GM23338 (cell line): ENCODE results near the gene CPLX3. TPM values are rescaled to one million over a fixed set of nuclear protein-coding genes. Genes with fewer than 3 reads are reported as not detected.

Source experiments
- ATAC-seq: fragments of 200-7000 bp; cut with Tn5 transposase; 3 replicates; pipeline ENCODE4 v1.9.1; 2020
- DNase-seq: peaks from one replicate; pipeline ENCODE4 v3.0.0-alpha.2; 2015; ENCODE audit warnings: low spot score
- H2AFZ ChIP-seq: fragments of 200-600 bp; sonication (generic); 2 replicates; pipeline ENCODE4 v1.8.0; 2016; ENCODE audit warnings: antibody characterized with exemption, mild to moderate bottlenecking, moderate library complexity
- H3F3A ChIP-seq: fragments of 200-600 bp; sonication (generic); replicated peaks from 2 replicates; pipeline ENCODE4 v1.8.0; 2017; ENCODE audit warnings: antibody characterized with exemption, mixed run types, low read depth
- H3K27ac ChIP-seq: fragments of 200-600 bp; sonication (generic); 2 replicates; pipeline ENCODE4 v1.6.1; 2016; ENCODE audit warnings: low read depth
- H3K27me3 ChIP-seq: fragments of 200-600 bp; sonication (generic); 2 replicates; pipeline ENCODE4 v1.8.0; 2016; ENCODE audit warnings: mild to moderate bottlenecking, mixed run types, moderate library complexity; ENCODE audit not compliant: insufficient read depth
- H3K36me3 ChIP-seq: fragments of 200-600 bp; sonication (generic); 2 replicates; pipeline ENCODE4 v1.8.0; 2016; ENCODE audit warnings: mild to moderate bottlenecking; ENCODE audit not compliant: insufficient read depth
- H3K4me1 ChIP-seq: fragments of 200-600 bp; sonication (generic); 2 replicates; pipeline ENCODE4 v1.8.0; 2016; ENCODE audit warnings: mild to moderate bottlenecking, moderate library complexity; ENCODE audit not compliant: insufficient read depth
- H3K4me2 ChIP-seq: fragments of 200-600 bp; sonication (generic); 2 replicates; pipeline ENCODE4 v1.7.1; 2017; ENCODE audit warnings: mixed run types
- H3K4me3 ChIP-seq: fragments of 200-600 bp; sonication (generic); 2 replicates; pipeline ENCODE4 v1.6.1; 2016; ENCODE audit warnings: mixed run types
- H3K79me2 ChIP-seq: fragments of 200-600 bp; sonication (generic); replicated peaks from 2 replicates; pipeline ENCODE4 v1.8.0; 2017; ENCODE audit warnings: mild to moderate bottlenecking; ENCODE audit not compliant: insufficient read depth
- H3K9me2 ChIP-seq: fragments of 200-600 bp; sonication (generic); 2 replicates; pipeline ENCODE4 v1.8.0; 2017; ENCODE audit not compliant: insufficient read depth
- H4K20me1 ChIP-seq: fragments of 200-600 bp; sonication (generic); replicated peaks from 2 replicates; pipeline ENCODE4 v1.8.0; 2017; ENCODE audit warnings: mild to moderate bottlenecking; ENCODE audit not compliant: insufficient read depth
- H3K27ac Mint-ChIP-seq: 2 replicates; pipeline ENCODE4 v1.8.0; 2020; ENCODE audit warnings: inconsistent platforms, mild to moderate bottlenecking, moderate library complexity, mixed read lengths
- H3K27me3 Mint-ChIP-seq: 3 replicates; pipeline ENCODE4 v1.8.0; 2022; ENCODE audit warnings: low read depth, mild to moderate bottlenecking, moderate library complexity, mixed read lengths, inconsistent platforms; ENCODE audit not compliant: insufficient read depth, poor library complexity
- H3K36me3 Mint-ChIP-seq: 3 replicates; pipeline ENCODE4 v1.8.0; 2021; ENCODE audit warnings: low read depth, mild to moderate bottlenecking, inconsistent platforms, moderate library complexity, mixed read lengths
- H3K4me1 Mint-ChIP-seq: 3 replicates; pipeline ENCODE4 v1.8.0; 2020; ENCODE audit warnings: mild to moderate bottlenecking, inconsistent platforms, mixed read lengths
- H3K4me3 Mint-ChIP-seq: 3 replicates; pipeline ENCODE4 v1.8.0; 2021; ENCODE audit warnings: moderate library complexity, mild to moderate bottlenecking, inconsistent platforms, mixed read lengths
- H3K9me3 Mint-ChIP-seq: 3 replicates; pipeline ENCODE4 v1.8.0; 2020; ENCODE audit warnings: moderate library complexity, mild to moderate bottlenecking, inconsistent platforms, mixed read lengths
- CREB1 ChIP-seq: fragments of 250-450 bp; sonication (Bioruptor Pico); IDR thresholded peaks from 2 replicates; pipeline ENCODE4 v1.5.0; 2020; ENCODE audit warnings: low read depth, mild to moderate bottlenecking, moderate library complexity
- EZH2 ChIP-seq: fragments of 200-600 bp; sonication (generic); IDR thresholded peaks from one replicate; pipeline ENCODE4 v1.8.0; 2017; ENCODE audit warnings: antibody characterized with exemption, mild to moderate bottlenecking, low read depth; ENCODE audit not compliant: unreplicated experiment
- EZH2phosphoT487 ChIP-seq: fragments of 200-600 bp; sonication (generic); IDR thresholded peaks from one replicate; pipeline ENCODE4 v1.8.1; 2018; ENCODE audit warnings: antibody characterized with exemption; ENCODE audit not compliant: unreplicated experiment
- JUNB ChIP-seq: IDR thresholded peaks from one replicate; pipeline ENCODE4 v1.6.1; 2016; ENCODE audit warnings: antibody characterized with exemption; ENCODE audit not compliant: unreplicated experiment
- NANOG ChIP-seq: IDR thresholded peaks from 2 replicates; pipeline ENCODE4 v1.6.1; 2016; ENCODE audit warnings: antibody characterized with exemption, borderline replicate concordance
- POLR2AphosphoS5 ChIP-seq: IDR thresholded peaks from 2 replicates; pipeline ENCODE4 v1.6.1; 2016; ENCODE audit warnings: antibody characterized with exemption, low read depth
- STAT1 ChIP-seq: IDR thresholded peaks from one replicate; pipeline ENCODE4 v1.6.1; 2016; ENCODE audit warnings: antibody characterized with exemption; ENCODE audit not compliant: unreplicated experiment
- ZNF114 ChIP-seq: fragments of 250-450 bp; sonication (Bioruptor Pico); IDR thresholded peaks from 2 replicates; pipeline ENCODE4 v1.5.0; 2020; ENCODE audit warnings: mild to moderate bottlenecking, moderate library complexity
- ZNF331 ChIP-seq: fragments of 250-450 bp; sonication (Bioruptor Pico); IDR thresholded peaks from 2 replicates; pipeline ENCODE4 v1.5.0; 2020; ENCODE audit warnings: low read depth, mild to moderate bottlenecking, moderate library complexity
- polyA plus RNA-seq: library from polyadenylated mRNA; unstranded; fragments of >200 nt; fragmentation: Nextera tagmentation; extraction: Ambion mirVana; gene quantifications from 2 replicates; pipeline ENCODE4 v1.2.1, GENCODE V29; 2016
- total RNA-seq: library from RNA; depleted of rRNA; stranded (reverse); fragments of >200 nt; shearing (Covaris generic); gene quantifications from 2 replicates; pipeline ENCODE4 v1.2.3, GENCODE V29; 2014
- TF ChIP-seq, protein P1 (sequence below): IDR thresholded peaks from one replicate; pipeline ENCODE4 v1.6.1; 2018; ENCODE audit warnings: antibody characterized with exemption; ENCODE audit not compliant: unreplicated experiment
- TF ChIP-seq, protein P2 (sequence below): fragments of 250-450 bp; sonication (Bioruptor Pico); IDR thresholded peaks from 2 replicates; pipeline ENCODE4 v1.5.0; 2020; ENCODE audit warnings: mild to moderate bottlenecking, moderate library complexity
- TF ChIP-seq, protein P3 (sequence below): IDR thresholded peaks from 2 replicates; pipeline ENCODE4 v1.6.1; 2016; ENCODE audit warnings: antibody characterized with exemption
- TF ChIP-seq, protein P4 (sequence below), 2 experiments: fragments of 200-600 bp in 1 of 2; sonication (generic) in 1 of 2; conservative IDR thresholded peaks; 2 replicates each; pipeline versions ENCODE4 v1.5.1 to v1.6.1; 2016 to 2017; ENCODE audit warnings: antibody characterized with exemption in 2 of 2, low read depth in 2 of 2, mild to moderate bottlenecking in 2 of 2, moderate library complexity in 1 of 2

Gene CPLX3
- total and polyA plus RNA-seq, 2 experiments from 2014 or later, result 0.66 TPM; not detected in 1

GRCh38 chr15:74855857-74856256 is 29.4 kb downstream of the CPLX3 start:
- H3K27me3 ChIP-seq, result no peaks in the 10 kb centered on the region
- no peak for TF ChIP-seq NANOG
- TF ChIP-seq EZH2phosphoT487, result no peak
- no peak for TF ChIP-seq JUNB
- TF ChIP-seq EZH2, result no peak
- TF ChIP-seq, protein P1, sequence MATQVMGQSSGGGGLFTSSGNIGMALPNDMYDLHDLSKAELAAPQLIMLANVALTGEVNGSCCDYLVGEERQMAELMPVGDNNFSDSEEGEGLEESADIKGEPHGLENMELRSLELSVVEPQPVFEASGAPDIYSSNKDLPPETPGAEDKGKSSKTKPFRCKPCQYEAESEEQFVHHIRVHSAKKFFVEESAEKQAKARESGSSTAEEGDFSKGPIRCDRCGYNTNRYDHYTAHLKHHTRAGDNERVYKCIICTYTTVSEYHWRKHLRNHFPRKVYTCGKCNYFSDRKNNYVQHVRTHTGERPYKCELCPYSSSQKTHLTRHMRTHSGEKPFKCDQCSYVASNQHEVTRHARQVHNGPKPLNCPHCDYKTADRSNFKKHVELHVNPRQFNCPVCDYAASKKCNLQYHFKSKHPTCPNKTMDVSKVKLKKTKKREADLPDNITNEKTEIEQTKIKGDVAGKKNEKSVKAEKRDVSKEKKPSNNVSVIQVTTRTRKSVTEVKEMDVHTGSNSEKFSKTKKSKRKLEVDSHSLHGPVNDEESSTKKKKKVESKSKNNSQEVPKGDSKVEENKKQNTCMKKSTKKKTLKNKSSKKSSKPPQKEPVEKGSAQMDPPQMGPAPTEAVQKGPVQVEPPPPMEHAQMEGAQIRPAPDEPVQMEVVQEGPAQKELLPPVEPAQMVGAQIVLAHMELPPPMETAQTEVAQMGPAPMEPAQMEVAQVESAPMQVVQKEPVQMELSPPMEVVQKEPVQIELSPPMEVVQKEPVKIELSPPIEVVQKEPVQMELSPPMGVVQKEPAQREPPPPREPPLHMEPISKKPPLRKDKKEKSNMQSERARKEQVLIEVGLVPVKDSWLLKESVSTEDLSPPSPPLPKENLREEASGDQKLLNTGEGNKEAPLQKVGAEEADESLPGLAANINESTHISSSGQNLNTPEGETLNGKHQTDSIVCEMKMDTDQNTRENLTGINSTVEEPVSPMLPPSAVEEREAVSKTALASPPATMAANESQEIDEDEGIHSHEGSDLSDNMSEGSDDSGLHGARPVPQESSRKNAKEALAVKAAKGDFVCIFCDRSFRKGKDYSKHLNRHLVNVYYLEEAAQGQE, result no peak
- TF ChIP-seq POLR2AphosphoS5, result no peak
- no peak for TF ChIP-seq STAT1
- no peak for TF ChIP-seq ZNF331 (CRISPR knock-in tag)
- no peak for TF ChIP-seq CREB1 (CRISPR knock-in tag)
- TF ChIP-seq, protein P2, sequence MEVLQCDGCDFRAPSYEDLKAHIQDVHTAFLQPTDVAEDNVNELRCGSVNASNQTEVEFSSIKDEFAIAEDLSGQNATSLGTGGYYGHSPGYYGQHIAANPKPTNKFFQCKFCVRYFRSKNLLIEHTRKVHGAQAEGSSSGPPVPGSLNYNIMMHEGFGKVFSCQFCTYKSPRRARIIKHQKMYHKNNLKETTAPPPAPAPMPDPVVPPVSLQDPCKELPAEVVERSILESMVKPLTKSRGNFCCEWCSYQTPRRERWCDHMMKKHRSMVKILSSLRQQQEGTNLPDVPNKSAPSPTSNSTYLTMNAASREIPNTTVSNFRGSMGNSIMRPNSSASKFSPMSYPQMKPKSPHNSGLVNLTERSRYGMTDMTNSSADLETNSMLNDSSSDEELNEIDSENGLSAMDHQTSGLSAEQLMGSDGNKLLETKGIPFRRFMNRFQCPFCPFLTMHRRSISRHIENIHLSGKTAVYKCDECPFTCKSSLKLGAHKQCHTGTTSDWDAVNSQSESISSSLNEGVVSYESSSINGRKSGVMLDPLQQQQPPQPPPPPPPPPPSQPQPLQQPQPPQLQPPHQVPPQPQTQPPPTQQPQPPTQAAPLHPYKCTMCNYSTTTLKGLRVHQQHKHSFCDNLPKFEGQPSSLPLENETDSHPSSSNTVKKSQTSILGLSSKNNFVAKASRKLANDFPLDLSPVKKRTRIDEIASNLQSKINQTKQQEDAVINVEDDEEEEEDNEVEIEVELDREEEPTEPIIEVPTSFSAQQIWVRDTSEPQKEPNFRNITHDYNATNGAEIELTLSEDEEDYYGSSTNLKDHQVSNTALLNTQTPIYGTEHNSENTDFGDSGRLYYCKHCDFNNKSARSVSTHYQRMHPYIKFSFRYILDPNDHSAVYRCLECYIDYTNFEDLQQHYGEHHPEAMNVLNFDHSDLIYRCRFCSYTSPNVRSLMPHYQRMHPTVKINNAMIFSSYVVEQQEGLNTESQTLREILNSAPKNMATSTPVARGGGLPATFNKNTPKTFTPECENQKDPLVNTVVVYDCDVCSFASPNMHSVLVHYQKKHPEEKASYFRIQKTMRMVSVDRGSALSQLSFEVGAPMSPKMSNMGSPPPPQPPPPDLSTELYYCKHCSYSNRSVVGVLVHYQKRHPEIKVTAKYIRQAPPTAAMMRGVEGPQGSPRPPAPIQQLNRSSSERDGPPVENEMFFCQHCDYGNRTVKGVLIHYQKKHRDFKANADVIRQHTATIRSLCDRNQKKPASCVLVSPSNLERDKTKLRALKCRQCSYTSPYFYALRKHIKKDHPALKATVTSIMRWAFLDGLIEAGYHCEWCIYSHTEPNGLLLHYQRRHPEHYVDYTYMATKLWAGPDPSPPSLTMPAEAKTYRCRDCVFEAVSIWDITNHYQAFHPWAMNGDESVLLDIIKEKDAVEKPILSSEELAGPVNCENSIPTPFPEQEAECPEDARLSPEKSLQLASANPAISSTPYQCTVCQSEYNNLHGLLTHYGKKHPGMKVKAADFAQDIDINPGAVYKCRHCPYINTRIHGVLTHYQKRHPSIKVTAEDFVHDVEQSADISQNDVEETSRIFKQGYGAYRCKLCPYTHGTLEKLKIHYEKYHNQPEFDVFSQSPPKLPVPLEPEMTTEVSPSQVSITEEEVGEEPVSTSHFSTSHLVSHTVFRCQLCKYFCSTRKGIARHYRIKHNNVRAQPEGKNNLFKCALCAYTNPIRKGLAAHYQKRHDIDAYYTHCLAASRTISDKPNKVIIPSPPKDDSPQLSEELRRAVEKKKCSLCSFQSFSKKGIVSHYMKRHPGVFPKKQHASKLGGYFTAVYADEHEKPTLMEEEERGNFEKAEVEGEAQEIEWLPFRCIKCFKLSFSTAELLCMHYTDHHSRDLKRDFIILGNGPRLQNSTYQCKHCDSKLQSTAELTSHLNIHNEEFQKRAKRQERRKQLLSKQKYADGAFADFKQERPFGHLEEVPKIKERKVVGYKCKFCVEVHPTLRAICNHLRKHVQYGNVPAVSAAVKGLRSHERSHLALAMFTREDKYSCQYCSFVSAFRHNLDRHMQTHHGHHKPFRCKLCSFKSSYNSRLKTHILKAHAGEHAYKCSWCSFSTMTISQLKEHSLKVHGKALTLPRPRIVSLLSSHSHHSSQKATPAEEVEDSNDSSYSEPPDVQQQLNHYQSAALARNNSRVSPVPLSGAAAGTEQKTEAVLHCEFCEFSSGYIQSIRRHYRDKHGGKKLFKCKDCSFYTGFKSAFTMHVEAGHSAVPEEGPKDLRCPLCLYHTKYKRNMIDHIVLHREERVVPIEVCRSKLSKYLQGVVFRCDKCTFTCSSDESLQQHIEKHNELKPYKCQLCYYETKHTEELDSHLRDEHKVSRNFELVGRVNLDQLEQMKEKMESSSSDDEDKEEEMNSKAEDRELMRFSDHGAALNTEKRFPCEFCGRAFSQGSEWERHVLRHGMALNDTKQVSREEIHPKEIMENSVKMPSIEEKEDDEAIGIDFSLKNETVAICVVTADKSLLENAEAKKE (CRISPR knock-in tag), result no peak
- TF ChIP-seq, protein P3, sequence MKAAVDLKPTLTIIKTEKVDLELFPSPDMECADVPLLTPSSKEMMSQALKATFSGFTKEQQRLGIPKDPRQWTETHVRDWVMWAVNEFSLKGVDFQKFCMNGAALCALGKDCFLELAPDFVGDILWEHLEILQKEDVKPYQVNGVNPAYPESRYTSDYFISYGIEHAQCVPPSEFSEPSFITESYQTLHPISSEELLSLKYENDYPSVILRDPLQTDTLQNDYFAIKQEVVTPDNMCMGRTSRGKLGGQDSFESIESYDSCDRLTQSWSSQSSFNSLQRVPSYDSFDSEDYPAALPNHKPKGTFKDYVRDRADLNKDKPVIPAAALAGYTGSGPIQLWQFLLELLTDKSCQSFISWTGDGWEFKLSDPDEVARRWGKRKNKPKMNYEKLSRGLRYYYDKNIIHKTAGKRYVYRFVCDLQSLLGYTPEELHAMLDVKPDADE, result no peak
- no peak for TF ChIP-seq ZNF114 (CRISPR knock-in tag)
- TF ChIP-seq, protein P4, sequence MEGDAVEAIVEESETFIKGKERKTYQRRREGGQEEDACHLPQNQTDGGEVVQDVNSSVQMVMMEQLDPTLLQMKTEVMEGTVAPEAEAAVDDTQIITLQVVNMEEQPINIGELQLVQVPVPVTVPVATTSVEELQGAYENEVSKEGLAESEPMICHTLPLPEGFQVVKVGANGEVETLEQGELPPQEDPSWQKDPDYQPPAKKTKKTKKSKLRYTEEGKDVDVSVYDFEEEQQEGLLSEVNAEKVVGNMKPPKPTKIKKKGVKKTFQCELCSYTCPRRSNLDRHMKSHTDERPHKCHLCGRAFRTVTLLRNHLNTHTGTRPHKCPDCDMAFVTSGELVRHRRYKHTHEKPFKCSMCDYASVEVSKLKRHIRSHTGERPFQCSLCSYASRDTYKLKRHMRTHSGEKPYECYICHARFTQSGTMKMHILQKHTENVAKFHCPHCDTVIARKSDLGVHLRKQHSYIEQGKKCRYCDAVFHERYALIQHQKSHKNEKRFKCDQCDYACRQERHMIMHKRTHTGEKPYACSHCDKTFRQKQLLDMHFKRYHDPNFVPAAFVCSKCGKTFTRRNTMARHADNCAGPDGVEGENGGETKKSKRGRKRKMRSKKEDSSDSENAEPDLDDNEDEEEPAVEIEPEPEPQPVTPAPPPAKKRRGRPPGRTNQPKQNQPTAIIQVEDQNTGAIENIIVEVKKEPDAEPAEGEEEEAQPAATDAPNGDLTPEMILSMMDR (conservative IDR thresholded peaks at IDR 0.05; ENCODE audit: low read depth in 2 of 2), result no peak
- no peaks in the 10 kb centered on the region for H3K9me2 ChIP-seq
- no peaks in the 10 kb centered on the region for H3K9me3 Mint-ChIP-seq
- DNase-seq (no peak), ATAC-seq (peak; percentile 78)
- H3K4me3 ChIP-seq, result no peak overlapping the region
- H3K4me1 Mint-ChIP-seq, result no peaks in the 10 kb centered on the region; the same call in 2 of the 3 replicates
- no peak overlapping the region for H2AFZ ChIP-seq
- H3K4me2 ChIP-seq, result no peak overlapping the region
- H3K27ac Mint-ChIP-seq, result peak overlapping the region; percentile 83; the same call in 1 of the 2 replicates
- H3K4me3 Mint-ChIP-seq, result no peak overlapping the region
- 0 out of 2 replicates have a peak, but pooled peaks cover 4% of the 10 kb centered on the region for H4K20me1 ChIP-seq
- H3K36me3 ChIP-seq, result no peaks in the 10 kb centered on the region
- H3F3A ChIP-seq, result no peaks in the 10 kb centered on the region
- peaks cover 11% of the 10 kb centered on the region for H3K36me3 Mint-ChIP-seq
- H3K4me1 ChIP-seq, result no peaks in the 10 kb centered on the region
- no peak overlapping the region for H3K27ac ChIP-seq
- H3K79me2 ChIP-seq, result peaks cover 10% of the 10 kb centered on the region; the same call in 1 of the 2 replicates
- peaks cover 5% of the 10 kb centered on the region for H3K27me3 Mint-ChIP-seq
